ENCODE data around the gene TSPAN9.

The TSPAN9 gene

DNA sequence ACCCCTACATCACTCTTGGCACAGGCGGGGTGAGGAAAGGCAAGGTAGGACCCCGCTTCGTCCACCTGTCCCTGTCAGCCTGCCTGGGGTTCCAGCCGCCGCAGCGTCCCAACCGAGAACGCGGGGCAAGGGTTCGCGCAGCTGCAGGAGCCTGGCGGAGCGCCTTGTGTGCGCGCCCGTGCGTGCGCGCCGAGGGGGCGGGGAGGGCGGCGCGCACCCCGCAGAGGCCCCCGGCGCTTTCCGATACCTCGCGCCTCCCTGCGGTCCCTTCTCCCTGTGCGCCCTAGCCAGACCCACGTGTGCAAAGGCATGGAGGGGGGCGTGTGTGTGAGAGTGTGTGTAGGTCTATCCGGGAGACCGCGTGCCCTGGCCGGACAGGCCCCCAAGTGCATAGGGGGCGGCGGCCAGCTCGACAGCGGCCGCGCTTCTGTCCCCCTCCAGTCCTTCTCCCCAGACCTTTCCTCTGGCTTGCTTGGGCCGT, 122.4 kb downstream of the TSPAN9 start:
- no peak for DNase-seq (ENCODE audit: low read depth in 1 of 2, low spot score in 1 of 2)
- peaks cover 41% of the 10 kb centered on the region for H3K27me3 ChIP-seq (ENCODE audit: insufficient read depth, poor library complexity, severe bottlenecking)
- H3K4me3 ChIP-seq (replicated peaks; ENCODE audit: insufficient read depth, low read length), result no peak overlapping the region
- H3K27ac ChIP-seq (replicated peaks), result no peak overlapping the region
- TF ChIP-seq CTCF (IDR thresholded peaks at IDR 0.05; ENCODE audit: insufficient read depth, low read length), result no peak
- no peak for TF ChIP-seq REST (IDR thresholded peaks at IDR 0.05; ENCODE audit: insufficient replicate concordance, low read depth)
- TF ChIP-seq SPI1 (IDR thresholded peaks at IDR 0.05; ENCODE audit: borderline replicate concordance, low read depth), result no peak
- no peak for TF ChIP-seq GABPA (IDR thresholded peaks at IDR 0.05; ENCODE audit: low read depth)
- TF ChIP-seq POLR2AphosphoS5 (IDR thresholded peaks at IDR 0.05; ENCODE audit: low read depth), result no peak

DNA sequence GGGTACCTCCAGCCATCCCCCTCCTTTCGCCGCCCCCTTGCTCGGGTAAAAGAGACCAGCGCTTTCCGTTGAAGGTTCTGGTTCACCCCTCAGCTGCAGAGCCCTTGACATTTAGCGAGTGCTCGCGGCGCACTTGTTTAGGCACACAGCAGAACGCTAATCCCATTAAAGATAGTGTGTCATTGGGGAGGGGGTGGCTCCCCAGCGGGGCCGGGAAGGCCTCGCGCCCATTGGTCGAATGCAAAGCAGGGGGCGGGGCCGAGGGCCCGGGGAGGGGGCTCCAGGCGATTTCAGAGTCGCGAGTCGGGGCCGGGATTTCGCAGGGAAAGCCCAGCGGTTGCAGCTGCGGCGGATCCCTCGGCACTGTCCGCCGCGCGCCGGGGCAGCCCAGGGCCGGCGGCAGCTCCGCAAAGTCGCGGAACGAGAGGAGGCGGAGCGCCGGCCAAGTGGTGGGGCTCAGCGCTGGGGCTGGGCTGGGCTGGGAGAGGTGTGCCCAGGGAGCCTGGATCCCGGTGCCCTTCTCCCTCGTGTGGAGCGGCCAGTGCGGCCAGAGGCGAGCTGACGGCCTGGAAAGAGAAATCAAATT, 122.9 kb downstream of the TSPAN9 start:
- TF ChIP-seq GABPA (IDR thresholded peaks at IDR 0.05; ENCODE audit: low read depth) (no peak), SPI1 (IDR thresholded peaks at IDR 0.05; ENCODE audit: borderline replicate concordance, low read depth) (no peak), CTCF (IDR thresholded peaks at IDR 0.05; ENCODE audit: insufficient read depth, low read length) (no peak), POLR2AphosphoS5 (IDR thresholded peaks at IDR 0.05; ENCODE audit: low read depth) (no peak), REST (IDR thresholded peaks at IDR 0.05; ENCODE audit: insufficient replicate concordance, low read depth) (no peak)
- peaks cover 41% of the 10 kb centered on the region for H3K27me3 ChIP-seq (ENCODE audit: insufficient read depth, poor library complexity, severe bottlenecking)
- no peak for DNase-seq (ENCODE audit: low read depth in 1 of 2, low spot score in 1 of 2)
- H3K4me3 ChIP-seq (replicated peaks; ENCODE audit: insufficient read depth, low read length), result no peak overlapping the region
- no peak overlapping the region for H3K27ac ChIP-seq (replicated peaks)

- Histone ChIP-seq H3K27me3 (ENCODE audit: insufficient read depth, poor library complexity, severe bottlenecking) (peaks cover 41% of the 10 kb centered on the region), H3K27ac (replicated peaks) (no peak overlapping the region), H3K4me3 (replicated peaks; ENCODE audit: insufficient read depth, low read length) (no peak overlapping the region)
- DNase-seq (ENCODE audit: low read depth in 1 of 2, low spot score in 1 of 2), result no peak
- no peak for TF ChIP-seq REST (IDR thresholded peaks at IDR 0.05; ENCODE audit: insufficient replicate concordance, low read depth)
Observed at GRCh38 chr12:3200814-3201233, 123.6 kb downstream of the TSPAN9 start.
